K562 (cell line): Measurements from ENCODE around the gene SHISA9. TPM values are rescaled to one million over a fixed set of nuclear protein-coding genes. Genes with fewer than 3 reads are reported as not detected.

Experiments
- ATAC-seq: fragments of 200-7000 bp; cut with Tn5 transposase; 3 replicates; pipeline ENCODE4 v1.9.1; 2020; ENCODE audit warnings: moderate library complexity
- BruUV-seq: library from RNA; stranded (reverse); fragments of 400-500 nt; replicated peaks from 2 replicates; lab custom pipeline; 2021; lab: Mats Ljungman, UMichigan
- CTCF ChIA-PET: fragments of 300-600 bp; formaldehyde crosslinking; extraction: SDS; loops from one replicate; lab custom pipeline; 2021; ENCODE audit warnings: low intra/inter-chr PET ratio; lab: Yijun Ruan, JAX
- POLR2A ChIA-PET: fragments of 300-600, 350-650 bp; sonication (Branson Sonifier 250); formaldehyde crosslinking; extraction: SDS; loops from one replicate; lab custom pipeline; 2021; ENCODE audit warnings: antibody characterized with exemption, inconsistent platforms; lab: Yijun Ruan, JAX
- DNase-seq, 4 experiments: peaks; one replicate each; pipeline versions ENCODE4 v3.0.0 to v3.0.0-alpha.2; 2011 to 2018; ENCODE audit warnings: low spot score in 3 of 4, mixed read lengths in 3 of 4; ENCODE audit errors: extremely low read depth in 1 of 4
- FAIRE-seq: peaks from 2 replicates; lab custom pipeline; 2011; peaks lifted over from hg19 to GRCh38; lab: Jason Lieb, UNC
- H2AFZ ChIP-seq: 2 replicates; pipeline ENCODE4 v1.6.0; 2011; ENCODE audit warnings: low read depth, low read length, control low read depth, inconsistent platforms
- H3K27ac ChIP-seq: fragments of 200-600 bp; 3 replicates; pipeline ENCODE4 v1.8.0; 2011; ENCODE audit warnings: low read depth, mild to moderate bottlenecking, control low read depth, inconsistent platforms, low read length, moderate library complexity, mixed read lengths; ENCODE audit errors: extremely low read depth
- H3K27me3 ChIP-seq, 2 experiments: fragments of 300-600 bp in 1 of 2; 2 replicates in 1 of 2; 3 replicates in 1 of 2; pipeline versions ENCODE4 v1.6.0 to v1.8.0; 2011; ENCODE audit warnings: inconsistent platforms in 2 of 2, low read length in 2 of 2, mild to moderate bottlenecking in 1 of 2, mixed read lengths in 1 of 2, moderate library complexity in 1 of 2; ENCODE audit not compliant: control insufficient read depth in 2 of 2, insufficient read depth in 2 of 2
- H3K36me3 ChIP-seq: fragments of 300-600 bp; 3 replicates; pipeline ENCODE4 v1.8.0; 2011; ENCODE audit warnings: mild to moderate bottlenecking, low read length, inconsistent platforms; ENCODE audit not compliant: control insufficient read depth, insufficient read depth
- H3K4me1 ChIP-seq, 2 experiments: fragments of 200-600 bp in 1 of 2; replicated peaks in 1 of 2; 2 replicates in 1 of 2; 3 replicates in 1 of 2; pipeline versions ENCODE4 v1.5.1 to v1.8.0; 2011; ENCODE audit warnings: inconsistent platforms in 2 of 2, low read length in 2 of 2, mild to moderate bottlenecking in 1 of 2, mixed read lengths in 1 of 2, moderate library complexity in 1 of 2; ENCODE audit not compliant: control insufficient read depth in 2 of 2, insufficient read depth in 2 of 2
- H3K4me2 ChIP-seq: 2 replicates; pipeline ENCODE4 v1.6.1; 2011; ENCODE audit warnings: low read length, control low read depth, inconsistent platforms, mixed read lengths; ENCODE audit not compliant: insufficient read depth
- H3K4me3 ChIP-seq: fragments of 200-600 bp; sonication (generic), shearing (Covaris generic); 2 replicates; pipeline ENCODE4 v1.5.1; 2016; ENCODE audit warnings: control low read depth, inconsistent platforms
- H3K79me2 ChIP-seq: fragments of 200-600 bp; 3 replicates; pipeline ENCODE4 v1.8.0; 2011; ENCODE audit warnings: low read length, inconsistent platforms; ENCODE audit not compliant: control insufficient read depth, insufficient read depth
- H3K9ac ChIP-seq, 2 experiments: 2 replicates each; pipeline versions ENCODE4 v1.6.0 to v1.6.1; 2011; ENCODE audit warnings: low read depth in 2 of 2, low read length in 2 of 2, control low read depth in 1 of 2, inconsistent platforms in 1 of 2, mild to moderate bottlenecking in 1 of 2, mixed read lengths in 1 of 2; ENCODE audit not compliant: insufficient read depth in 1 of 2
- H3K9me1 ChIP-seq: one replicate; pipeline ENCODE4 v1.6.0; 2011; ENCODE audit warnings: inconsistent platforms, mild to moderate bottlenecking, low read length, moderate library complexity; ENCODE audit not compliant: control insufficient read depth, insufficient read depth
- H3K9me3 ChIP-seq: replicated peaks from 2 replicates; pipeline ENCODE4 v1.5.1; 2011; ENCODE audit warnings: low read depth, low read length, inconsistent platforms; ENCODE audit not compliant: control insufficient read depth, insufficient read depth
- H4K20me1 ChIP-seq: replicated peaks from 2 replicates; pipeline ENCODE4 v1.6.1; 2011; ENCODE audit warnings: low read length, inconsistent platforms, mixed read lengths; ENCODE audit not compliant: control insufficient read depth, insufficient read depth
- MLX ChIP-seq, 2 experiments: fragments of 450-650 bp in 1 of 2; sonication (generic) in 1 of 2; formaldehyde crosslinking; conservative IDR thresholded peaks; 2 replicates each; pipeline versions ENCODE4 v1.4.0 to v1.8.1; 2020 to 2022; ENCODE audit warnings: mild to moderate bottlenecking in 1 of 2, missing genetic modification reagents in 1 of 2
- MTA2 ChIP-seq: fragments of 450-650 bp; IDR thresholded peaks from 2 replicates; pipeline ENCODE4 v1.6.1; 2016; ENCODE audit warnings: low read depth
- RREB1 ChIP-seq: fragments of 250-450 bp; sonication (Bioruptor Pico); IDR thresholded peaks from 2 replicates; pipeline ENCODE4 v1.4.0; 2020
- SAFB ChIP-seq: fragments of 200-400 bp; formaldehyde crosslinking; IDR thresholded peaks from 2 replicates; pipeline ENCODE4 v1.6.1; 2017; ENCODE audit warnings: low read depth, low read length, borderline replicate concordance
- SMARCB1 ChIP-seq: IDR thresholded peaks from 2 replicates; pipeline ENCODE4 v1.6.1; 2011; ENCODE audit warnings: improper control_type of control experiment, low read depth; ENCODE audit not compliant: insufficient read length
- SRSF9 ChIP-seq: fragments of 200-400 bp; formaldehyde crosslinking; IDR thresholded peaks from 2 replicates; pipeline ENCODE4 v1.6.1; 2017; ENCODE audit warnings: low read depth, low read length, borderline replicate concordance
- TAF9B ChIP-seq: fragments of 450-650 bp; IDR thresholded peaks from 2 replicates; pipeline ENCODE4 v1.6.1; 2018; ENCODE audit warnings: mild to moderate bottlenecking; ENCODE audit not compliant: partially characterized antibody
- TCF3 ChIP-seq: sonication (generic); formaldehyde crosslinking; IDR thresholded peaks from 2 replicates; pipeline ENCODE4 v1.4.0; 2020; ENCODE audit warnings: mild to moderate bottlenecking, missing genetic modification reagents
- ZC3H4 ChIP-seq: sonication (generic); formaldehyde crosslinking; IDR thresholded peaks from 2 replicates; pipeline ENCODE4 v1.9.0; 2021; ENCODE audit warnings: missing genetic modification reagents, borderline replicate concordance
- ZEB2 ChIP-seq: fragments of 450-650 bp; IDR thresholded peaks from 2 replicates; pipeline ENCODE4 v1.6.1; 2016
- ZNF518B ChIP-seq: fragments of 250-450 bp; sonication (Bioruptor Pico); IDR thresholded peaks from 2 replicates; pipeline ENCODE4 v1.5.0; 2021; ENCODE audit warnings: mild to moderate bottlenecking, moderate library complexity
- ZNF57 ChIP-seq: fragments of 450-650 bp; formaldehyde crosslinking; IDR thresholded peaks from 2 replicates; pipeline ENCODE4 v1.4.0; 2020; ENCODE audit warnings: mild to moderate bottlenecking, moderate library complexity
- WGBS: fragments of 100-300 bp; shearing (Covaris generic); methylation state at CpG from one replicate; pipeline ENCODE4 v1.1.6; 2016; ENCODE audit warnings: low coverage, mixed read lengths; ENCODE audit not compliant: insufficient coverage; ENCODE audit errors: missing lambda C conversion rate; 5-methylcytosine and 5-hydroxymethylcytosine counted together
- in situ Hi-C: fragments of 300-500 bp; cut with MboI; formaldehyde crosslinking; loops from 4 replicates; pipeline ENCODE4 v1.15.0; 2018; ENCODE audit warnings: inconsistent platforms, mixed read lengths
- intact Hi-C: fragments of 100-400 bp; cut with micrococcal nuclease; formaldehyde crosslinking; loops from 2 replicates; pipeline ENCODE4 v1.14.2; 2022
- polyA plus RNA-seq, 8 experiments: library from polyadenylated mRNA; depleted of rRNA in 4 of 8; stranded (reverse) in 5 of 8; unstranded in 3 of 8; fragments of >200 nt; fragmentation: Nextera tagmentation in 2 of 8; fragmentation: Illumina TruSeq in 1 of 8; extraction: Ambion mirVana in 2 of 8; extraction: Trizol in 1 of 8; gene quantifications; 2 replicates each; pipeline versions ENCODE4 v1.2.1 to v1.2.3, GENCODE V29; 2011 to 2014; ENCODE audit warnings: inconsistent platforms in 1 of 8, missing spikeins in 1 of 8
- total RNA-seq, 7 experiments: library from RNA; depleted of rRNA in 6 of 7; stranded (reverse); fragments of >200 nt in 6 of 7; fragmentation: Illumina TruSeq in 2 of 7; extraction: Trizol in 2 of 7; gene quantifications; 2 replicates each; pipeline versions ENCODE4 v1.2.1 to v1.2.3, GENCODE V29; 2011 to 2021; ENCODE audit warnings: low replicate concordance in 1 of 7

The SHISA9 gene
- total and polyA plus RNA-seq, 9 of the 15 experiments (the other 6 are each of a cell fraction or from before 2014, with no cell fraction given): under 0.01 to 0.16 (median 0.01) TPM; not detected in 6

- TF ChIP-seq RREB1 (CRISPR knock-in tag): no peak
- TF ChIP-seq ZEB2: no peak
- TF ChIP-seq SRSF9: no peak
- no peak for TF ChIP-seq SAFB
- no peak for TF ChIP-seq ZNF57 (CRISPR knock-in tag)
These were observed 275.3 kb downstream of the SHISA9 start (continued) for GRCh38 chr16:13176711-13177110.

- no peaks in the 10 kb centered on the region for H3K36me3 ChIP-seq
- H3K4me1 ChIP-seq: no peaks in the 10 kb centered on the region
- no peaks in the 10 kb centered on the region for H4K20me1 ChIP-seq
- peaks cover 0 to 4% of the 10 kb centered on the region in 2 experiments; a peak in 1 of 5 replicates for H3K27me3 ChIP-seq
- H3K4me2 ChIP-seq: no peak overlapping the region
- H3K9me1 ChIP-seq: no peaks in the 10 kb centered on the region
- 2% methylated on average over 8 of the region's 8 CpGs for WGBS
- H2AFZ ChIP-seq: no peak overlapping the region
- in situ Hi-C loops (no loop called here), intact Hi-C loops (no loop called here)
- no peak for ATAC-seq
- H3K27ac ChIP-seq: no peak overlapping the region
- no peaks in the 10 kb centered on the region for H3K79me2 ChIP-seq
- CTCF ChIA-PET: no interaction called here
- H3K9me3 ChIP-seq: no peaks in the 10 kb centered on the region
- DNase-seq: no peak
- no peak overlapping the region for H3K4me3 ChIP-seq
- FAIRE-seq: no peak
- BruUV-seq: no TSS peak
- no peak overlapping the region for H3K9ac ChIP-seq
- POLR2A ChIA-PET: no interaction called here
- no peak for TF ChIP-seq ZNF518B (CRISPR knock-in tag)
- TF ChIP-seq TCF3: no peak
- no peak for TF ChIP-seq SMARCB1
- TF ChIP-seq MLX (CRISPR knock-in tag; conservative IDR thresholded peaks at IDR 0.05): no peak
- no peak for TF ChIP-seq MTA2
- TF ChIP-seq ZC3H4 (CRISPR knock-in tag): no peak
- no peak for TF ChIP-seq TAF9B
These were observed 276.9 kb downstream of the SHISA9 start for GRCh38 chr16:13178318-13178717.
